Anterior cingulate cortex (tissue), 58 donors: ENCODE data around the gene PLEKHG2.
A peak's percentile ranks its signal among the peaks of the same experiment; 100 is the strongest.
"Not testable (repeated sequence)": the region's sequence is repeated elsewhere in the genome, so short reads cannot be mapped to it uniquely, and the experiment has no call there.

Experiments used
- DNase-seq, 58 donors: peaks; one replicate each; lab custom pipeline; 2025; lab: John Stamatoyannopoulos, UW

Gene PLEKHG2

GRCh38 chr19:39435499-39436349, 23.3 kb downstream of the PLEKHG2 start, which contains the start of gene RPS16:
TSS of gene RPS16 (minus strand) at chr19:39435949. CDS start at chr19:39435895, 54 bp downstream.
- DNase-seq: peak; percentile 87 to 99 (median 97)

- DNase-seq: no peak
These were observed 23.9 kb downstream of the PLEKHG2 start for GRCh38 chr19:39436350-39436716.

- no peak for DNase-seq
These were observed 25.9 kb downstream of the PLEKHG2 start for GRCh38 chr19:39438270-39438934.

- DNase-seq: peak in 1 of 58 donors; percentile 34
These were observed 32.2 kb downstream of the PLEKHG2 start for GRCh38 chr19:39444598-39445195.

GRCh38 chr19:39445196-39446111, 33.0 kb downstream of the PLEKHG2 start, which contains the start of gene SUPT5H:
TSS of gene SUPT5H (plus strand) at chr19:39445582. CDS start at chr19:39445891, 309 bp downstream.
- peak; percentile 45 to 96 (median 89) for DNase-seq

GRCh38 chr19:39446365-39447084, 34.1 kb downstream of the PLEKHG2 start:
- no peak for DNase-seq

GRCh38 chr19:39448271-39448670, 35.8 kb downstream of the PLEKHG2 start:
- DNase-seq: no peak

GRCh38 chr19:39449116-39449797, 36.8 kb downstream of the PLEKHG2 start:
- no peak for DNase-seq

GRCh38 chr19:39451257-39451656, 38.8 kb downstream of the PLEKHG2 start:
- not testable (repeated sequence) for DNase-seq

- DNase-seq: no peak
These were observed 50.9 kb downstream of the PLEKHG2 start for GRCh38 chr19:39463403-39463802.

GRCh38 chr19:39465956-39466747, 53.7 kb downstream of the PLEKHG2 start:
- no peak for DNase-seq

- DNase-seq: no peak
These were observed 55.5 kb downstream of the PLEKHG2 start for GRCh38 chr19:39467941-39468340.

- no peak for DNase-seq
These were observed 56.6 kb downstream of the PLEKHG2 start for GRCh38 chr19:39469036-39469435.

- DNase-seq: no peak
These were observed 57.1 kb downstream of the PLEKHG2 start for GRCh38 chr19:39469567-39469966.

GRCh38 chr19:39470724-39471339, 58.4 kb downstream of the PLEKHG2 start:
- DNase-seq: no peak

- DNase-seq: no peak
These were observed 59.5 kb downstream of the PLEKHG2 start for GRCh38 chr19:39471756-39472536.
